Stimulated activated CD8-positive, alpha-beta memory T cell treated with anti-CD3 and anti-CD28 coated beads, Interleukin-12 subunit alpha, Interleukin-12 subunit beta, amount 100 ng/mL, for 24 hours (primary cell): Measurements from ENCODE around the gene ICA1.

ENCODE experiments used
- DNase-seq: peaks from one replicate; pipeline ENCODE4 v3.0.0-alpha.2; 2020; ENCODE audit errors: extremely low read depth

The ICA1 gene

DNA sequence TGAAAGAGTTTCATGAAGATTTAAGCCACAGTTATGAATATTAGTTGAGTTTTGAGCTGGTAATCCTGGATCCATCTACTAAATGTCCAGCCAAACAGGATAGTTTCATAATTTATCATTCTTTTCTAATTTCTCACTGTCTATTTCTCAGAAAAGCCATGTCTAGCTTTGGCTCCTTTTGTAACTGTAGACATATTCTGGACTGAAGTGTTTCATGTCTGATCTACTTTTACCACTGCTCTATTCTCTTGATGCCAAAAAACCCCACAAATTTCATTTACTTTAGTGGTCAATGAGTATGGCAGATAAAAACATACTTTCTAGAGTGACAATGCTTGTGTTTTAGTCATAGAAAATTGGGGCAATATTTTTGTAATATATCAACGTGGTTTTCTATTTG is 61.2 kb downstream of the ICA1 start:
- DNase-seq = no peak

DNA sequence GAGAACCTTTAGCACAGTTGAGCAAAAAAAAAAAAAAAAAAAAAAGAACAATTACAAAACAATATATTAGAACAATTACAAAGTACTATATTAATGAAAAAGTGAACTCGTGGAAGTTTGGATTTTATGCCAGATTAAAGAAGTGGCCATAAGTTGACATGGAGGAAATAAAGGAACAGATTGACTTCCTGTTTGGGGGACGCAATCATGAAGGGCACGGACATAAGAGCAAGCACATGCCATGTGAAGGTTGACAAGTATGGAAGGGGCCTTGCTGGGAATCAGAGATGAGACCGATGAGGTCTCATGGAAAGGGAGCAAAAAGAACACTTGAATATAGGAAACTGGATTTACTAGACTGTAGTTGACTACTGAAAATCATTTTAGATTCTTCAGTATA is 61.7 kb downstream of the ICA1 start:
- no peak for DNase-seq

DNA sequence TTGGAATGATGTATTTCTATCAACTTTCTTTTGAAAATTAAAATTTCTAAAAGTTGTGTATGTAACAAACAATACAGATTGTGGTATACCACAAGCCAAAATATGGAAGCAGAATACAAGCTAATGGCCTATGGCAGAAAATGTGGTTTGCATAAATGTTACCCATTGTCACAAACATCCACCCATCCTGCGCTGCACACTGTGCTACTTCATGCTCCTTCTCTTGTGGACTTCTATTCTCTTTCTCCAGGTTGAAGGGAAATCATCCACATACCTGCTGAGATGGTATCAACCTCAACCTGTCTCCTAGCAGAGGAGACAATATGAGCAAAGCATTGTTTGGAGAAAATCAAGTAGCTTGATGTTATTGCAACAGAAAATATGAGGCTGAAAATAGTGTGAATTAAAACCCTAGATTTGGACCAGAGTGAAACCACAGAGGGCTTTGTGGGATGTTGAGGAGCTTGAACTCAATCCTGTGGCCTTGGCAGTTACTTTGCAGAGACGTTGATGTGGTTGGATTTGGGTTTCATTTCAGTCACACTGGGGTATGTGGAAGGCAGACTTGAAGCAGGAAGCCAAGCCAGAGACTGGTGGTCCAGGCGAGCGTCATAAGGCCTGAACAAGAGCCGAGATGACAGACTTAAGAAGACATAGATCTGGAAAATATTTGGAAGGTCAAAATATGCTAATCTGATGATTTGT is 63.8 kb downstream of the ICA1 start:
- no peak for DNase-seq

DNA sequence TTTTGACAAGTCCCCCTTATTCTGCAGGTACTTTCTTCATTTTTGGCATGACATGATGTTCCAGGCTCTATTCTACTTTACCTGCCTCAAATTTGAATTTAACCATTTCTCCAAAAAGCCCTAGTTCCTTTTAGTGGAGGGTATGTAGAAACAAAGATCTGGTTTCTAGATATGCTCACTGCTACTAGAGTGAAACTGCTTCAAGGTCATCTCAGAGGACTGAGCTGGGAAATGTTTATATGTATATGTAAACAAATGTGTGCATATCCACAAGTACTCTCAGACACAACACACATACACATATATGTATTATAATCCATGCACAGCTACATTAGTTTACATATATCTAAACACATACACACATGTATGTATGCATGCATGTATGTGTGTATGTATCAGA is 69.1 kb downstream of the ICA1 start:
- DNase-seq = no peak

DNA sequence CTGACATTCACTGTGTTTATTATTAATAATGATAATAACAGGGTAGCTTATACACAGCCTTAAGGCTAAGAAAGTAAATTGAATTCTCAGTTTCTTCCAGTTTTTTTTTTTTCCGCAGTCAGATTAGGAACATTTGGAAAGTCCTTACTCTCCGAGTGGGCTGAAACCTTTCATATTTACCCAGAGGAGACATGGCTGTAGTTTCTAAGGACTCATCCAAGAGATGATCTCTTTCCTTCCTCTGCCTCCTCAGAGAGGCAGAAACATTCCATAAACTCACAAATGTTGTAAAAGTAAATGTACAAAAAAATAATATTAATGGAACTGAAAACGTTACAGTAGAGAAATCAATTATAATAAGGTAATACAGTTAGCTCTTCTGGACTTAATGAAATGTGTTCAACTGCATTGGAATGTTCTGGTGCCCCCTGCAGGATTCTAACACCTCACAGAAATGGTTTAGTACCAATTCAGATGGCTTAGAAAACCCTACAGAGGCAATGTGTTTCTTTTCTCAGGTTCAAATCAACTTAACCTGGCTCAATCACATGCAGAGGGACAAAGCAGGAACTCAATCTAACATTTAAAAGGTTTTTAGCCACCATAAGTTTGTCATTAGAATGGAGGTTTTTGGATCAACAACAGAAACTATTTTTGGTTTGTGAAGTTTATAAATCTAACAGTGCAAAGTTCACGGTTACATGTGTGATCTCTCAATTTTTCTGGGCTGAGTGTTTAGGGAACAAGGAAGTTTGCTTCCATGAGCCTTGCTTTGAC is 71.7 kb downstream of the ICA1 start:
- no peak for DNase-seq

DNA sequence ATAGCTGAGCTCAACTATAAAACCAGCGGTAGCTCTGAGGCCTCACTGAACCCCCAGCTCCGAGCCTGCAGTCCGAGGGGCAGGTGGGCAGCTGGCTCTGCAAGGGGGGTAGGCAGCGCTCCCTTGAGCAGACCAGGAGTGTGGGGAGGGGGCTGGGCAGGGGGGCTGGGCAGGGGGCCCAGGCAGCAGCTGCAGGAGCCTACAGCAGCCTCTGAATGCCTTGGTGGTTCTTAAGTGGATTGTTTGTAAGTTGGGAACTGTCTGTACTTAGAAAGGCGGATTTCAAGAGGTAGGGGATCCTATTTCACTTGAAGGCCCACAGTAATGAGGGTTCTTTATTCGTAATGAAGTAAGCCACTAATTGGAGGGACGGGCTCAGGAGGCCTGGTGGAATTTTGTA is 72.3 kb downstream of the ICA1 start:
- DNase-seq = no peak

DNA sequence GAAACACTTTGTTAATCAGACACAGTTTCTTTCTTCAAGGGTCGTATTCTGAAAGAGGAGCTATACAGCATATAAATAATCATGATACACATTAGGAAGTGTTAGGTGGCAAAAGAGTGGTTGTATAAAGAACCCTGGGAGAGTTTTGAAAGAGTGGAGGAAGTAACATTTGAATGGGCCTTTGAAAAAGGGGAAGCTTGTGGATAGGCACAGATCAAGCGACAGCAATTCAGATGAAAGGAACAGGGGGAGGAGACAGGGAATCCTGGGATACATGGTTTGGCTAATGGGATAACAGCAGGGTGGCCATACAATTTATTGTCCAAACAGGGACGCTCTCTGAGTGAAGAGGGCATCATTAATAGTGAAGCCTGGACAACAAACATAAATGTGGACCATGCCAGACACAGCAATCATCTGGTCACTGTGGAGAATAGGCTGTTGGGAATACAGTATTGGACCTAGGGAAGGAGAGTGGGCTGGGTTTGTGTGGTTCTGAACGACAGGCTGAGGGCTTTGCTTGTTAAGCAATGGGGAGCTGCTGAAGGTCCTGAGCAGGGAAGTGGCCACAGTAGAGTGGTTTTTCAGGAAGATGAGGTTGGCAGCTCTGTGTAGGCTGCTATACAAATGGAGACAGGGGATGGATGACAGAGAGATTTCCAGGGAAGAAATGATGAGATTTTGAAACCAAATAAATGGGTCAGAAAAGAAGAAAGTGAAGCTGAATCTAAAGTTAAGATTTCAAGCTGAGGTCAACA is 75.9 kb downstream of the ICA1 start:
- DNase-seq = no peak

DNA sequence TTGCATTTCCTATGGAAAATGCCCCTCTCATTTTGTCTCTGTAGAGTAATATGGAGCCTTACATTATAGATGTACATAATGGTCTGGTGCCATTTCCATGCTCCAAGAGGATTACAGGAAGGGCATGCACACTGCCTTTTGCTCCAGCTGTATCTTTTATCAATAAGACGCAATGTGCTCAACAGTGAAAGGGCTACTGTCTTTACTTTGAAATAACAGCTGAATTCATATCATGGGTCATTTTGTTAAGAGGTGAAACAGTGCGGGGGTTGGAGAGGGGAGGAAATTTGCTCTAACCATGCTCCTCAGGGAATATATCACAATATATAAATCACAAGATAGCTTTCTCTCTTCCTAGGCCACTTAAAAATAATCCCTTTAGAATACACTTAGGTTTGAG is 77.7 kb downstream of the ICA1 start:
- no peak for DNase-seq

DNA sequence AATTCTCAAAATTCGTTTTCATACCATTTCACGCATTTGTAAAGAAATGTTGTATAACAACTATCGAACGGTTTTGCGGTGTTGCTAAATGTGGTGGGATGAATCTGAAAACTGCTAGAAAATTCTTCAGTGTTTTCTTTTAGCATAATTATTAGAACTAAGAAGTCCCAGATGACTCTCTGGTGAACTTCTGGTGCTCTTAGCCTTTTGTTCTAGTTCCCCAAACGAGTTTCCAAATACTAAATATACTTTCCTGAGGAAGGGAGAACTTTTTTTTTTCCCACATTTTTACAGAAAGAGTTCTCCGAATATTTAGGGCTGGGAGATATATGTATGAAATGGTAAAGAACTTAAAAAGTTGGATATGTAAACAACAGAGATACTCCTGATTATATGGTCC is 82.5 kb downstream of the ICA1 start:
- DNase-seq = no peak

DNA sequence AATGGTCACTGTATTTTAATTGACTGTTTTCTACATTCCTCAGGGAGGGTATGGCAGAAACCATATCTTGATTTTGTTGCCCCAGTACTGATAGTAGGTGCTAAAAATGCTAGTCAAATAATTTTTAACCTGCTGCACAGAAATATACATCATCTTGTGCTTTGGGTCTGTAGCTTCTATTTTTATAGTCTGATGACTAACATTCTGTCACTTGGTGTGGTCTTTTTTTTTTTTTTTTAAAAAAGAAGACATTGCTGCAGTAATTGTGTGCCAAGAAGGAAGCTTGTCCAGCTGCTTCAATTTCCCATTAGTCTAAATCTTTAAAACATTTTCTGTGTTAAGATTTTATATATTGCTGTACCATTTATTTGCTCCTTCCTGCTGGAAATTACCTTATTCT is 83.6 kb downstream of the ICA1 start:
- no peak for DNase-seq

DNA sequence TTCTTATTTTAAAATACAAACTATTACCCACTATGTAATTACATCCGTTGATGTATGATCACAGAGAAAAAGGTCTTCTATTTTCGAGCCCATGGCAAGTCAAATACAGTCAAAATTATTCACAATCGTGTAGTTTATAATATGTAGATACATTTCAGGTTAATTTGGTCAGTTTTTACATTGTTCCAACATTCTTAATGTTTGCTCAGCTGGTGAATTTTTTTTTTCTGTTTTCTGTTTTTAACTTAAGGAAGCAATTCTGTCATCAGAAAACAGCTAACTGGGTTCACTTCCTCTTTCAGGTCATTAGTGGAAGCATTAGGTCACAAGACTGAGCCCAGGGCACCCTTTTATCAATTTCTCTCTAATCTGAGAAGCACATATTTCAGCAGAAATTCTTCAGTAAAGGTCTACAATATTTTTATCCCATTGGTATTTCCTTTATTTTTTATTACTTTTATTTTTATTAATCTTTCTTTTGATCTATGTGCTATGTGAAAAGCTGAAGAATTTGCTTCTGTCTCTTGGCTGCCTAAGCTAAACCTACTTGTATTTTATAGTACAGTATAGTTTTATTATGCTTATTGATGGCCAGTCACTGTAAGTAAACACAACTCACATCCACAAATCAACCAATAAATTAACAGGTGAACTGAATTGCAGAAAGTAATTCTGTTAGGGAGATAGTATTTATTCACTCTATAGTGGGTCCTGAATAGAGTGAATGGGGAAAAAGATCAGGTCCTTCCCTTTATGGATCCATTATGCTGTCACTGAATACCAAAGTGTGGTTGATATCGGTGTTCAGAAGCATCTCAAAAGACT is 84.6 kb downstream of the ICA1 start:
- no peak for DNase-seq

DNA sequence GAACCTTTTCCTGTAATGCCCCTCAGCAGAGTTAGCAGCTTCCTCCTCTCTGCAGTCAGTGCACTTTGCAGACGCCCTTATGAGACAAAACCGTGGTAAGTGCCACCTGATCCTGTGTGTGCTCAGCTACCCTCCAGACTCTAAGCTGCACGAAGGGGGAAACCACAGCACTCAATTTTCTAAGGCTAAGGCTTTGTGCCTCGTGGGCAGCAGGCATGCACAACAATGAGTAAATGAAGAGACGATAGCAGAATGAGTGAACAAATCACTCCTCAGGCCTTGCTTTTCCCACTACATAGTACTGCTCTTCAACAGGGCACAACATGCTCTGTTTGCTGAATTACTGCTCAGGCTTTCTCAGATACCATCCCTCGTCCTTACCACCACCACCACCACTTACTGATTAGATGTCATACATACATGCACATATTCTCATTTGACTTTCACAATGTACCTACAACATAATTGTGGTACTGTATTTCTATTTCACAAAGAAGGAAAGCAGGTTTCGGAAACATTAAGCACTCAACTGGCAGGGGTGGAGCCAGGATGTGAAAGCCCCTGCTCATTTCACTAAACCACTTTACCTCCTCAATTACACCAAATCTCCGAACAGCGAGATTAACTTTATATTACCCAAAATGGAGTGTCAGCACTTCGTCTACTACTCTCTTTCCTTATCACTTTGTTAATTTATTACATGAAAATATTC is 85.4 kb downstream of the ICA1 start:
- DNase-seq = no peak

DNA sequence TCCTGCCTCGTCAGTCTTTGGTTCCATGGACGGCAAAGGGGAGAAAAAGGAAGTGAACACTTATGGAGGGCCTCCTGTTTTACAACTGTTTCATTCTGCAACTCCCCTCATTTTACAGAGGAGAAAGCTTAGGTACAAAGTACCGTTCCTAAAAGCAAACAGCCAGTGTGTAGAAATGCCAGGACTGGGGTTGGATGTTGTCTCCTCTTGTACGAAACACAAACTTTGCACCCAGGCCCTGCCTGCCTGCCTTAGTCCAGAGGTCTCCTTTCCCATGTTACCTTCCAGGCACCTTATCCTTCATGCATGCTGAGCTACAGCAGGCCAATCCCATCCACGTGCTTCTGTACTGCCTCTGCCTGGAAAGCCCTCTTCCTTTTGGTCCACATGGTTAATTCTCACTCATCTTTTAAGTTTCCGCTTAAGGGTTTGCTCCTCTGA is 86.0 kb downstream of the ICA1 start:
- DNase-seq = no peak

DNA sequence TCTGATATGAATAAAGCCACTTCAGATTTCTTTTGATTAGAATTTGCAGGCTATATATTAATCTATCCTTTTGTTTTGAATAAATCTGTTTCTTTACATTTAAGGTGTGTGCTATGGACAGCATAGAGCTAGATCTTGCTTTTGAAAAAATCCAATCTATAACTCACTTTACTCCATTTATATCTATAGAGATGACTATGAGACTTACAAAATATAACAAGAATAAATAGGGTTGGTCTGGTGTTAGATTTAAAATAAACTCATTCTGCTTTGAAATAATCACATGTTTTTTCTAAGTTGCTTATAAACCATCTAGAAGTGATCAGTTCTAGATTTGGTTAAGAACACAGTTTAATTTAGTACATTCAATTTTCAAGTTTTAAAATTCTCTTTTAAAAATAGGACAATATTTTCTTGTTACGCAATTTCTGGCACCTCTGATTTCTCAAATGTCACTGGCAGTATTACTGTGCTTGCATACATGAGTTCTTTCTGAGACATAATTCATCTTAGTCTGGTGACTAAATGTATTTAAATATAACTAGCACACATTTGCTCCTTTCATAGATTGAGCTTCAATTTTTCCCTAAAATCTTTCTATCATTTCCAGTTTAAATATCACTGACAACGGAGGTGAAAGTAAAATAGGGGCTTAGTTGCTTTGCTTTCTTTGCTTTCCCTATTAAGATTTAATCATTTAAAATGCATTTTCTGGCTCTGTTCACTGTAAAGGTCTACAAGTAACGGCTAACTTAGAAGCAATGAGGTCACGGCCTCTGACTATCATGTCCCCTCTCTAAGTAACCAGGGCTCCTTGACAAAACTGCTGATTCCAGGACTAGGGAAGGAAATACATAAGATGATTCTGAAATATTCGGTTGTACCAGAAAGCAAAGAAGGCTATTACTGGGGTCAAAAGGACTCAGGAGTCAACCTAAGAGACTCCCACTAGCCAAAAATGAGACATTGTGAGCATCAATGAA is 89.3 kb downstream of the ICA1 start:
- DNase-seq = no peak

DNA sequence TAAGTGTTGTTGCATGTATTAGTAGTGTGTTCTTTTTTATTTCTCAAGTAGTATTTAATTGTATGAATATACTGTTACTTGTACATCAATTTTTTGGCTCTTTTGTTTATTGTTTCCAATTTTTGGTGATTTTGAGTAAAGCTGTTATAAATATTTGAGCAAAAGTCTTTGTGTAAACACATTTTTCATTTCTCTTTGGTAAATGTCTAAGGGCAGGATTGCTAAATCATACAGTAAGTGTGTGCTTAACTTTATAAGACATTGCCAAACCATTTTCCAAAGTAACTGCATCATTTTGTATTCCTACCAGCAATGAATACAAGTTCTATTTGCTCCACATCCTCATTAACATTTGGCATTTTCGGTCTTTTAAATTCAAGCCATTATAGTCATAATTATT is 92.8 kb downstream of the ICA1 start:
- DNase-seq = no peak

DNA sequence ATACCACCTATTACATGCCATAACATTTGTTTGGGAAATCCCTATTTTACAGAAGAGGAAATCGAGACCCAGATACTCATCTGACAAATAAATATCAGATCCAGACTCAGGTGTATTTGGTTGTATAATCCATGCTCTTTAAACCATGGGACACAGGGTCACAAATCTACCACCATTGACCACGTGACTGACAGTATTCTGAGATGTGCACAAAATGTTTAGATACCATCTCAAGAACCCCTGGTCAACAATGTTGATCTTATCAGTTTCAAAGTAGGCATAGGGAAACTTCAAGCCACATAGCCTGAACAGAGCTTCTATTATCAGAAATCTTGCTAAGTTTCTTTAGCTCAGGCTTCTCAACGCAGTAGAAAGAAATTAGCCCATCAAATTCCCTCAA is 93.6 kb downstream of the ICA1 start:
- DNase-seq = no peak

DNA sequence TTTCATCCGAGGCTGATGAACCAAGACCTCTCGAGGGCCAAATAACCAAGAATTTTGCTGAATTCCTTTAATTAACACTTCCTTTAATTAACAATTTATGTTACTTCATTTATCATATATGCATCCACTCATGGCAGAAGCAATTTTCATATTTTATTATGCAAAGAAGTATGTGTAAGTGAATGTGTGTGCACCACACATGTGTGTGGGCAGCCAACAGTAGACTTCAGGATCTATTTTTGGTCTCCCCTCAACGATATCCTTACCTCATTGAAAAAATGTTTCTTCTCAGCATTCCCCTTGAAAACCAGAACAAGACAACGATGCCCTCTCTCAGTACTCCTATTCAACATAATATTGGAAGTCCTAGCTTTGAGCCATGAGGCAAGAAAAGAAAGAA is 96.8 kb downstream of the ICA1 start:
- no peak for DNase-seq

DNA sequence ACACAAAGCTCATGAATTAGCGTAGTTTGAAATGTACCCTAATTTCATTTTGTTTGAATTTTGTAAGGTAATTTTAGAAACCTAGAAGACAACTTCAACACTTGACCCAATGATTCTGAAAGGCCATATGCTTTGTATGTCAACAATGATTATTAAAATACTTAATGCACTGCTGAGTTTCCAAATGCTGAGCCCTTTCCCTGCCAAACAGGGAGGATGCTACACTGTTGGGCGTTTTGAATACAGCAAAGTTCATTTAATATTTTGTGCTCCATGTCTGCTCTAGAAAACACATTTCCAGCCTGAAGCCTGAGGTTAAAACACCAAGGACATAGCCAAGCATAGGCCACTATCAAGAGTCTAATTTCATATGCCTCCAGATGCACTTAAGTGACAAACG is 99.8 kb downstream of the ICA1 start:
- no peak for DNase-seq

DNA sequence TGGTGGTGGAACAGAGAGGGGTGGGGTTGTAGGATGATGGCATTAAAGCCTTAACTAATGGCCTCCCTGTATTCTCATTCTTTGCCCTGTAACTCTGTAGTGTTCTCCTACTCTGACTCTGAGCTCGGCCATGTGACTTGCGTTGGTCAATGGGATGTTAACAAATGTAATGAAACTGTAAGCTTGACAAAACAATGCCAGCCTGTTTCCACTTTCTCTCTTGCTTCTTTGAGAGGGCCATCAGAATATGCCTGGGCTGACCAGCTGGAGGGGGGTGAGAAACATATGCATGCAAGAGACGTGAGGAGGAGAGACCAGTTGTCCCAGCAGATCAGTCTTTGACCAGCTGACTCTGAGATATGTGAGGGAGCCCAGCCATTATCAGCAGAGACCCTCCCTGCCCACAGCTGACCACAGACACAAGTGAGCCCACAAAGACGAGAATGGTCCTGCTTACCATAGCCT is 100.6 kb downstream of the ICA1 start:
- no peak for DNase-seq

DNA sequence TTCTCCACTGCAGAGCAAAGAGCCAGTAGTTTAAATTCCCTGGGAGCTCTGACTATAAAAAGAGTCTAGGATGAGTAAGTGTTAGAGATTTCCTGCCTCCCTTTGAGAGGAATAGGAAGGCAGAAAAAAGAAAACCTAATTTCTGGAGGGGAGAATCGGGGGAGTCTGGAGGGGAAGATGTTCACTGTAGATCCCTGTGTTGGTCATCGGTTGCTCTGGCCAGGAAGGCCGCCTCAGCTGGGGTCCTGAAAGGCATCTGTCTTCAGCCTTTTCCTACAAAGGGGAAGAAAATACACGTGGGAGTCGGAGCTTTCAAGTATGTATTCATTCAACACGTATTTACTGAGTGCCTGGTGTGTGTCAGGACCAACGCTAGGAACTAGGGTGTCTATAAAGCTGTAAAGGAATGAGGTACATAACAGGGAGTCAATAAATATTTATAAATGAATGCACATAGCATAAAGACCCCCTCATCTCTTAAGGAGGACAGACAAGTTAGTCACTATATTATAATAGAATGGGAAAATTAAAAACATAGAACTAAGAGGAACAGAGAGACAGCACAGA is 101.1 kb downstream of the ICA1 start:
- DNase-seq = no peak
